ENCODE measurements around the gene GSK3B.
"Not testable (repeated sequence)": the region's sequence is repeated elsewhere in the genome, so short reads cannot be mapped to it uniquely, and the experiment has no call there.

Gene GSK3B

GRCh38 chr3:120017692-120018091 is 76.6 kb downstream of the GSK3B start:
- peaks cover 42% of the 10 kb centered on the region; the same call in 1 of the 2 replicates for H4K20me1 ChIP-seq (ENCODE audit: insufficient read depth, low read length)
- H3K4me2 ChIP-seq (ENCODE audit: low read depth, low read length) = no peak overlapping the region
- peaks cover 98% of the 10 kb centered on the region for H3K79me2 ChIP-seq (ENCODE audit: low read length)

GRCh38 chr3:120013481-120013880 is 80.8 kb downstream of the GSK3B start:
- Histone ChIP-seq H3K9me3 (replicated peaks; ENCODE audit: insufficient read depth, low read length) (no peaks in the 10 kb centered on the region), H3K4me2 (ENCODE audit: low read depth, low read length) (no peak overlapping the region), H3K9me2 (replicated peaks; ENCODE audit: insufficient read depth, low read length) (no peaks in the 10 kb centered on the region), H3K79me2 (ENCODE audit: low read length) (peaks cover 99% of the 10 kb centered on the region), H3K36me3 (replicated peaks; ENCODE audit: insufficient read depth, low read length) (no peaks in the 10 kb centered on the region), H3K4me3 (ENCODE audit: low read length) (no peak overlapping the region), H3K4me1 (ENCODE audit: low read length) (no peaks in the 10 kb centered on the region), H3K9ac (ENCODE audit: low read length) (no peak overlapping the region), H3K27ac (ENCODE audit: low read length) (no peak overlapping the region), H4K20me1 (ENCODE audit: insufficient read depth, low read length) (peaks cover 44% of the 10 kb centered on the region), H3K27me3 (replicated peaks; ENCODE audit: insufficient read depth, low read length) (no peaks in the 10 kb centered on the region), H2AFZ (ENCODE audit: low read length) (no peak overlapping the region), H3F3A (ENCODE audit: insufficient read depth, low read length) (no peaks in the 10 kb centered on the region)
- TF ChIP-seq EZH2 (optimal IDR thresholded peaks at IDR 0.05; ENCODE audit: low read depth, low read length) (no peak), EZH2phosphoT487 (IDR thresholded peaks at IDR 0.05; ENCODE audit: low read length) (no peak), CTCF (IDR thresholded peaks at IDR 0.05; ENCODE audit: low read length) (no peak)
- no peak for DNase-seq

More at GRCh38 chr3:120017692-120018091, 76.6 kb downstream of the GSK3B start:
- Histone ChIP-seq H3K27me3 (replicated peaks; ENCODE audit: insufficient read depth, low read length) (no peaks in the 10 kb centered on the region), H3K4me1 (ENCODE audit: low read length) (peaks cover 9% of the 10 kb centered on the region; the same call in 1 of the 2 replicates), H3K9me2 (replicated peaks; ENCODE audit: insufficient read depth, low read length) (no peaks in the 10 kb centered on the region), H3K27ac (ENCODE audit: low read length) (no peak overlapping the region), H3K9ac (ENCODE audit: low read length) (no peak overlapping the region), H3F3A (ENCODE audit: insufficient read depth, low read length) (no peaks in the 10 kb centered on the region), H3K36me3 (replicated peaks; ENCODE audit: insufficient read depth, low read length) (no peaks in the 10 kb centered on the region), H2AFZ (ENCODE audit: low read length) (no peak overlapping the region), H3K4me3 (ENCODE audit: low read length) (no peak overlapping the region), H3K9me3 (replicated peaks; ENCODE audit: insufficient read depth, low read length) (no peaks in the 10 kb centered on the region)
- no peak for DNase-seq
- TF ChIP-seq CTCF (IDR thresholded peaks at IDR 0.05; ENCODE audit: low read length) = no peak

GRCh38 chr3:120005741-120006140 is 88.5 kb downstream of the GSK3B start:
- not testable (repeated sequence) for H2AFZ ChIP-seq (ENCODE audit: low read length); H3K4me3 ChIP-seq (ENCODE audit: low read length); H3K9me3 ChIP-seq (replicated peaks; ENCODE audit: insufficient read depth, low read length); H3K36me3 ChIP-seq (replicated peaks; ENCODE audit: insufficient read depth, low read length); H3F3A ChIP-seq (ENCODE audit: insufficient read depth, low read length); H3K9me2 ChIP-seq (replicated peaks; ENCODE audit: insufficient read depth, low read length); DNase-seq; H3K27ac ChIP-seq (ENCODE audit: low read length); H3K4me2 ChIP-seq (ENCODE audit: low read depth, low read length); H3K9ac ChIP-seq (ENCODE audit: low read length); H3K27me3 ChIP-seq (replicated peaks; ENCODE audit: insufficient read depth, low read length); H3K4me1 ChIP-seq (ENCODE audit: low read length); H4K20me1 ChIP-seq (ENCODE audit: insufficient read depth, low read length)
- H3K79me2 ChIP-seq (ENCODE audit: low read length) = peaks cover 98% of the 10 kb centered on the region

GRCh38 chr3:120004008-120004498 is 90.2 kb downstream of the GSK3B start:
- peaks cover 96% of the 10 kb centered on the region for H3K79me2 ChIP-seq (ENCODE audit: low read length)
- not testable (repeated sequence) for H3K4me3 ChIP-seq (ENCODE audit: low read length); H3K4me2 ChIP-seq (ENCODE audit: low read depth, low read length); H4K20me1 ChIP-seq (ENCODE audit: insufficient read depth, low read length); H2AFZ ChIP-seq (ENCODE audit: low read length); H3K4me1 ChIP-seq (ENCODE audit: low read length); H3K9me2 ChIP-seq (replicated peaks; ENCODE audit: insufficient read depth, low read length); H3K9ac ChIP-seq (ENCODE audit: low read length); H3K27ac ChIP-seq (ENCODE audit: low read length); H3K9me3 ChIP-seq (replicated peaks; ENCODE audit: insufficient read depth, low read length); H3F3A ChIP-seq (ENCODE audit: insufficient read depth, low read length); H3K27me3 ChIP-seq (replicated peaks; ENCODE audit: insufficient read depth, low read length); DNase-seq; H3K36me3 ChIP-seq (replicated peaks; ENCODE audit: insufficient read depth, low read length)
